AG20443 (cell line): ENCODE measurements around the gene BGN.

ENCODE experiments used
- DNase-seq: peaks from one replicate; pipeline ENCODE4 v3.0.0; 2012; ENCODE audit warnings: low spot score, mixed read lengths

BGN gene

DNA sequence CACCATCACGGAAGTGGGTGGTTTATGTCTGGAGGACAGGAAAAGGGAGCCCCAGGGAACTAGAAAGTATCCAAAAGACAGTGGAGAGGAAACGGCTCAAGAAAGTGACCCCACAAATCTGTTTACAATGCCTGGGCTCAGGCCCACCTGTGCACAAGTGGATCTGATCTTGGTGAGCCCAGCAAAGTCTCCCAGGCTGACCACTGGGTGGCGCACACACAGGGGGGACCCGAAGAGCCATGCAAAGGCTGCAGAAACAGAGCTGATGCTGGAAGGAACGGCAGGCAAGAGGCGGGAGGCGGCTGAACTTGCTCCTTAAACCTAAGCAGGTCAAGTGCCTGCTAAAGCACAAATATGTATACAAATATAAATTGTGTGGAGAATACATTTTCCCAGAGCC is 34.0 kb upstream of the BGN start:
- DNase-seq = peak; percentile 58

DNA sequence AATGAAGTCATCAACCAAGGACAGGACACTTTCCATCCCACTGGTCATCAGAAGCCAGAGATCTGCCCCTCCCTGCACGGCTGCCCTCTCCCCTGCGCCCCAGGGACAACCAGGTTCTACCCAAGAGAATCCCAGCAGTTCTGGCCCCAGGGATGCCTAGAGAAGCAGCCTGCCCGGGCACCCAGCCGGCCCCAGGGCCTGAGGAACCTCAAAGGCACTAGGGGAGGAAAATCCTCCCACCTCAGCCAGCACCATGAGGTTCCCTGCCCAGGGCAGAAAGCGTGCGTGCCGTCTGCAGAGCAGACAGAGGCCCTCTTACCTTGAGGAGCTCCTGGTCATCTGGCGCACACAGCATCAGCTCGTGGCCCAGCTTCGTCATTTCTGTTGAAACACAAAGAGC is 32.5 kb upstream of the BGN start:
- no peak for DNase-seq

DNA sequence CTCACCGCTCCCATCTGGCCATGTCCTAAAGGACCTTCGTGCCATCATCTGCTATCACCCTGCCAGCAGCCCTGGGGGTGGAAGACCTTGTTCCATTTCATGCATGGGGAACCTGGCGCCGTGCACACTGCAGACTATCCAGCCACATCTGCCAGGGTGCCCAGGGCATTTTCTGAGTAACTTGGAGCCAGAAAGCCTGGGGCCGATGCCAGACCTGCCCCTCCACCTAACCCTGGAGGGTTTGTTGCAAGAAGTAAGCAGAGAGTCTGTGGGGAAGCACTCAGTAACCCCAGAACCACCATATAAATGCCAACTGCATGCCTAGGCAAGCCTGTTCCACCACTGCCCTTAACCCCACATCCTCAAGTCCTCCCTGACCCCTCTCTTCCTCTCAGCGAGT is 31.7 kb upstream of the BGN start:
- DNase-seq = no peak

DNA sequence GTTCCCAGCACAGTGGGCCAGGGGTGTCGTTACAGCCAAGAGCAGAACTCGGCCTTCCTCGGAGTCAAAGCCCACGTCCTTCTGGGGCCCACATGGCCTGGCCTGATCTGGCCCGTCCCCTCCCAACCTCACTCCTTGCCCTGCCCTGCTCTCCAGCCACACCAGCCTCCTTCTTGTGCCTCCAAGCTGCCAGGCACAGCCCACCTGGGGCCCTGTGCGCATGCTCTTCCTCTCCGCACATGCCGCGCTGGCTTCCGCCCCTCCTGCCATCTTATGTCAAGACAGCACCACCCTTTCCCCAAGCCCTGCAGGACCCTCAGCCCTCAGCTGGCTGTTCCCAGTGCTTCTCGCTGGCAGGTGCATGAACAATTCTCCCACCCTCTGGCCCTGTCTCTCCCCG is 31.2 kb upstream of the BGN start:
- no peak for DNase-seq

DNA sequence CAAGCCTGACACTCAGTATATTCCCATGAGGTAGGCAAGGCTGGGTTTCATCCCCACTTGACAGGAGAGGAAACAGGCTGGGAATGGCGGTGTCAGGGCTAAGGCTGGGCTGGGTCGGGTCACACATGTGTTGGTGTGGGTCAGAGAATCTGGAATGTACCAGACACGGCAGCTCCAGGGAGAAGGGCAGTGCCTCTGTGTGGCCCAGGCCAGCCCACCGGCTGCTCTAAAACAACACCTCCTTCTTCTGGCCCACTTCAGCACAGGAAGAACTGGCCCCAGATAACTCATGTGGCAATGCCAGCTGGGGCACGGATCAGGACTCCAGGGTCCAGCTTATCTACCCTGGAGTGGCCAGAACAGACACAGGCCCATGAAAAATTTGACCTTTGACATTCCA is 30.7 kb upstream of the BGN start:
- DNase-seq = no peak

DNA sequence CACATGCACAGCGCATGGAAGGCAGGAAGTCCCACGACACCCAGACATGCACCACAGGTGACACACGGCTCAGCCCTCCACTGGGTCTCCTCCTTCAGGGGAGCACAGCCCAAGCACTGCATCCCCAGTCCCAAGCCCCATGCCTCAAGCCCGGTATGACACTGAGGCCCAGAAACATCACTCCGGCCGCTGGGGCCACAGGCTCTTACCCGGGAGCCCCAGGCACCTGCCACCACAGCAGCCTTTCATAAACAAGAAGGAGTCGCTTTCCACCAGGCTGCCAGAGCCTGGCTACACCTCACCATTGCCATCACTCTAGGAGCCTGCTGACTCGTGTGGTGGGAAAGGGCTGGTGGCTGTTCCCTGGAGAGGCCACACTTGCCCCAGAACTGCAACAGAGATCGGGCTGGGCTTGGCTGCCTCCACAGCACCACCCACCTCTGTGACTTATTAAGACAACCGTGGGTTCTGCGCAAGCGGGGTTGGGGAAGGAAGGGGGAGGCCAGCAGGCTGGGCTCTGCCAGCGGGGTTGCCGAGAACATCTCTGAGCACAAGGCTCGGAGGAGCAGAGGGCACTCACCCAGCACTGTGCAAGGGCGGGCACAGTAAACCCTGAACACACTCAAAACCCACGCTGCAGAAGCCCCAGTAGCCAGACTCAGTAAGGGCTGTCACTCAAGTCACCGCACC is 28.9 kb upstream of the BGN start:
- no peak for DNase-seq

DNA sequence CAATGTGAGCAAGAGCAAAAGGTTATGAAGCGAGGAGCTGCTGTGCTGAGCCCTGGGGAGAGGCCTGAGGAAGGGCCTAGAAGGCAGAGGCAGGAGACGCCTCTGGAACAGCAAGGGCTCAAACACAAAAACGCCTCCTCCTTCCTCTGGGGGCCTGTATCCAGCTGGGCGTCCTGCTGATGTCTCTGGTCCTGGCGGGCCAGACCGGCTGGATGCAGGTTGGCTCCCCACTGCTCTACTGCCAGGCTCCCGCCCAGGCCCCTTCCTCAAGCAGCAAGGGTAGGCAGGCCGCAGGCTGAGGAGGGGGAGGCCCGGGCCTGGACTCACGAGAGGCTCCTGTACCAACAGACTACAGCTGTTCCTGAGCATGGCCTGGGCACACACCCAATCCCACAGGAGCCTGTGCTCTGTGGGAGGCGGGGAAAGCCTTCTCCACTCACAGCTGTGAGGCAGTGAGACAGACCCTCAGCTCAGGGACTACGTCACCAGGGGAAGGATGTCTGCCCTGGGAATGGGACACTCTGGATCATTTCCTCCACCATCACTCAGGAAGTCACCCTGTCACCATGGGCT is 26.7 kb upstream of the BGN start:
- DNase-seq = no peak

DNA sequence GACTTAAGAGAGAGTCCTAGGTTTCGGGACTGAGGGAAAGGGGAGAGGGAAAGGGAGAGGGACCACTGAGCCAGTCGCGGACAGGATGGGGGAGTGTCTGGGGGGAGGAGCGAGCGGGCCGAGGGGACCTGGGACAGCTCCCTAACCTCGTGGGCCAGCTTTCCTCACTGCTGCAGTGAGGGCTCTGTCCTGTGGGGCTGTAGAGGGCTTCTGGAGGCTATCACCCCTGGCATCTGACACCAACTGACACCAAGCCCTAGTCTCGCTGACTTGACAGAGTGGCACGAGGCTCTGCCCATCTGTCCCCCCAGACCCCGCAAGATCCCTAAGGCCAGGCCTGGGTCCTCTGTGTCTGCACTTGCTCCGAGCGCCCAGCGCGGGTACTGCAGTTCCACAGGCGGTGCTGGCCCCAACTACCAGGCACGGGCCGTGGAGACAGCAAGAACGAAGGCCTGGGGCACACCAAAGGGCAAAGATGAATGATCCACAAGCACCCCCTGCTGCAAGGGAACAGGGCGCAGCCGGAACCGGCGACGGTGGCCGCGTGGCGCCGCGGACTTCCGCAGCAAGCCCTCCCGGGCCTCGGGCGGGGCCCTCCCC is 24.9 kb upstream of the BGN start:
- peak; percentile 42 for DNase-seq

DNA sequence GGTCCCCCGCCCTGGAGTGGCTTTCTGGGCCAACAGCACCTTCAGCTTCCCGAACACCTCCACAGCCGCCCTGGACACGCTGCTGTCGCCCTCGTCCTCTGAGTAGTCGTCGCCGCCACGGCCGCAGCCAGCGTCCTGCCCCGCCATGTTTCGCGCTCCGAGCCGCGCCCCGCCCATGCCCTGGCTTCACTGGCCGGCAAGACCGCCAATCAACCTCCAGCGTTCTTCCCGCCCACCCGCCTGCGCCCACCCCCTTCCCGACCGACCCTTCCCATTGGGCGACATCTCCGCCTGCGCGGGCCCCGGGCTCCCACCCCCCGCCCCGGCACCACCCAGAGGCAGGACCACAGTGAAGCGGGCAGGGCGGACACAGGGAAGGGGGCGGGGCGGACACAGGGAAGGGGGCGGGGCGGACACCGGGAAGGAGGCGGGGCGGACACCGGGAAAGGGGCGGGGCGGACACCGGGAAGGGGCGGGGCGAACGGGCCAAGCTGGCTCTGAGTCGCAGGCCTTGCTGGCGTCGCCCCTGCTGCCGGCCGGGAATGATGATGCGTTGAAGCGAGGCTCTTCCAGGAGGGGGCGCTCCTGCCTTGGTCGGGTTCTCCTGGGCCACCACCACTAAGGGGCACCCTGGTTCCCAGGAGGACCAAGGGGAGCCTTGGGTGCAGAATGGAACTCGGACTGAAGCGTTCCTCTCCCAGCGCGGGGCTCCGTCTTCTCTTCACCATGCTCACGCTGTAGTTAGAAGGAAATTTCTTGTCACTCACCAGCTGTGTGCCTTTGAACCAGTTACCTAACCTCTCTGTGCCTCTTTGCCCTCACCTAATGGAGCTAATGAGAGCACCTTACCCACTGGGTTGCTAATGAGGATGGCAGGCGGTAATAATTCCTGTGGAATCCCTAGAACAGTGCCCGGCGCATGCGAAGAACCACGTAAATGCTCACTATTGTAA is 24.1 kb upstream of the BGN start, which contains the start of gene HAUS7:
Gene HAUS7 (minus strand): TSS at position 166 of the 953 bp plus-strand sequence. CDS start 19 bp downstream, at position 147.
- peak; percentile 94 for DNase-seq

DNA sequence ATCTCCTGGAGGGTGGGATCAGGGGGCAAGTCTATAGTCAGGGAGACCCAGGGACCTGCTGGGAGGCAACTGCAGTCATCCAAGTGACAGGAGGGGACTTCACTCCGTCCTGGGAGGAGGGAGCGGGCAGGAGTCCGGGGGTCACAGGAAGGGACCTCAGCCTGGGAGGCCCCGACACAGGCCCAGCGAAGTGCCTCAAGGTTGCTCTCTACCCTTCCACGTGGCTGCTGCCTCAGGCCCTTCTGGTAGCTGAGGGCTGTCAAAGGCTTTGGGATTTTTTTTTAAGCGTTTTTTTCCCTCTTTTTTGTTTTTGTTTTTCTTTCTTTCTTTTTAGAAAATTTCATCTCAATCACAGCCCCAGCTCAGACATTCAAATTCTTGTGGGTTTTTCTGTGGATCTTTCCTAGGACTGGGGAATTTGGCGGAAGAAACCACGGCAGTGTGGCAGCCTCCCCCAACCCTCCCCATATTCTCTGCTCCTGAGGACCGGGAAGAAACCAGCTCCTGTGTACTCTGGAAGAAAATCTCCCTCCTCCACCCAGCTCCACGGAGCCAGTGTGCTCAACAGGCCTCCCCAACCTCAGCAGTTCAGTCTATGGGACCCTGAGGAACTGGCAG is 23.0 kb upstream of the BGN start:
- no peak for DNase-seq

DNA sequence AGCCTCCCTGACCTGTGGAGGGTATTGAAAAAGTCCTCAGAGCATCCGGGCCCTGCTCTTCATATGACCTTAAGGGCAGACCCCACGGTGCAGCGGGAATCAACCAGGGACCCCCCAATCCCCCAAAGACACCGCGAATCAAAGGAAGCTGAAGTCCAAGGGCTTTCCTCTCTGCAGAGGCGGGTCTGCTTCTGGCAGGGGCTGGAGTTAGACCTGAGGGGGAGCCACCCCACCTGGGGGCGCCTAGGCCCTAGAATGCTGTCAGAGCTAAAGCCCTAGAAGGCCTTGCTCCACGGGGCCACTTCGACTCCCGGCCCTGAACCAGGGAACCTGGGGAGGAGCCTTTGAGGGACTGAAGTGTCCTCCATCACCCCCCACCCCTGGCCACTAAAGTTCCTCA is 21.7 kb upstream of the BGN start:
- no peak for DNase-seq

DNA sequence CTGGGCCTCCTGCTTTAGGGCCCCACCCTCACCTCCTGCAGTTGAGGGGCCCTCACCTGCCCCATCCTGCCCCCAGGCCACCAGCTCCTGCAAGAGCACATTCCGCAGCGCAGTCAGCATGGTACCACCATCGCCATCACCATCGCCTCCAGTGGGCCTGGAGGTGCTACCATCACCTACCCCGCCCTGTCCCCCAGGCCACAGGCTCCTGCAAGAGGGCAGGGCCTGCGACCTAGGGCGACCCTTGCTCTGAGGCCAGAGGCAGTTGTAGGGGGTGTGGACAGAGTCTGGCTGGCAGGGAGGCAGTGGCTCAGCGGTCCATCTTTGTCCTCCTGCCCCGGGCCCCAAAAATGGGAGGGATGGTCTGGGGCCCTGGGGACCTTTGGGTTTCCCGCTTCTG is 20.5 kb upstream of the BGN start:
- no peak for DNase-seq

DNA sequence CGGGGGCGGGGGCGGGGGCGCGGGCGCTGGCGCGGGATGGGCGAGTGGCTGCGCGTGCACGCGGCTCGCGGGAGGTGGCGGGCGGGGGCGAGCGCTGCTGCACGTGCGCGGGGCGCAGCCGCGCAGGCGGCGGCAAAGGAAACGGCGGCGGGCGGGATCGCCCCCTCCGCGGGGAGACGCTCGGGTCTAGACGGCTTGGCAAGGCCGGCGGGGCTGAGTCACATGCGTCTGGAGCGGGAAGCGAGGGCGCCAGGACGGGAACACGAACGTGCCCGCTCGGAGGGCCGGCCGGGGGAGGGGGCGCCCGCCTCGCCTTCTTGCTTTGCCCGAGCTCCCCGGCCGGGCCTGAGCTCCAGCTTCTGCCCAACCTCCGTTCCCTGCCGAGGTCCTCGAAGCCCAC is 20.1 kb upstream of the BGN start:
- peak; percentile 67 for DNase-seq

DNA sequence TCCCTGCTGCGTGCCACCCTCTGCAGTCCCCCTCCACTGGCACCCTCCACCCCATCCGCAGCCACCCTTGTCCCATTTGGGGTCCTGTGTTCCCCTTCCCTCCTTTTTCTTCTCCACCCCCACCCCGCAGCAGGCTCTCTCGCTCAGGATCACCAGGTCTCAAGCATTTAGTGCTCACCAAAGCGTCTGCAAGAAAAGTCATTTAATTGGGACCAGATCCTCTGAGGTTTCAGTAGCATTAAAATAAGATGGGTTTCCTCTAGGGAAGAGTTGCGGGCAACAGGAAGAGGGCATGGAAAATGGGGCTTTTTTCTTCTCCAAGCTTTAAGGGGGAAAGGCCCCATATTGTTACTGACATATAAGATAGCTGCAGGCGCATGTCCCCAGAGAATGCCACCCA is 19.5 kb upstream of the BGN start:
- DNase-seq = no peak

DNA sequence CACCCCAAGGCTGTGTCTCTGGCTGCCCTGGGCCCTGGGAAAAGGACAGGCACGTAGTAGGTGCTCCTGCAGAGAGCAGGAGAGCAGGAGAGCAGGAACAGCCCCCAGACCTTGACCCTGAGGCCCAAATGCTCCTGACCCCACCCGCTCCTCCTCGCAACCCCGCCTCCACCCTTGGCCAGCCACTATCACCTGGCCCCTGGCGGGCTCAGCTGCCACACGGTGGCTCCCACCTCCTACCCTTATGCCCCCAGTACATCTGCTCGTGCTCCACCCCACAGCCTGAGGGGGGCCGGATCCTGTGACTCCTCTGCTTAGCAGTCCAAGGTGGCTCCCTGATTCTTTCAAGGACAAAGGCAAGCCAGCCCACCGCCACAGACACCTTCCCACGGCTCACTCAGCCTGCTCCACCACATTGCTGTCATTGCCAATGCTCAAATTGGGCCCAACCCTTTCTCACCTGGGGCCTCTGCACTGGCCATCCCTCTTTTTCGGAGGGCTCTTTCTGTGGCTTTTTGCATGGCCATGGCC is 19.0 kb upstream of the BGN start:
- DNase-seq = no peak

DNA sequence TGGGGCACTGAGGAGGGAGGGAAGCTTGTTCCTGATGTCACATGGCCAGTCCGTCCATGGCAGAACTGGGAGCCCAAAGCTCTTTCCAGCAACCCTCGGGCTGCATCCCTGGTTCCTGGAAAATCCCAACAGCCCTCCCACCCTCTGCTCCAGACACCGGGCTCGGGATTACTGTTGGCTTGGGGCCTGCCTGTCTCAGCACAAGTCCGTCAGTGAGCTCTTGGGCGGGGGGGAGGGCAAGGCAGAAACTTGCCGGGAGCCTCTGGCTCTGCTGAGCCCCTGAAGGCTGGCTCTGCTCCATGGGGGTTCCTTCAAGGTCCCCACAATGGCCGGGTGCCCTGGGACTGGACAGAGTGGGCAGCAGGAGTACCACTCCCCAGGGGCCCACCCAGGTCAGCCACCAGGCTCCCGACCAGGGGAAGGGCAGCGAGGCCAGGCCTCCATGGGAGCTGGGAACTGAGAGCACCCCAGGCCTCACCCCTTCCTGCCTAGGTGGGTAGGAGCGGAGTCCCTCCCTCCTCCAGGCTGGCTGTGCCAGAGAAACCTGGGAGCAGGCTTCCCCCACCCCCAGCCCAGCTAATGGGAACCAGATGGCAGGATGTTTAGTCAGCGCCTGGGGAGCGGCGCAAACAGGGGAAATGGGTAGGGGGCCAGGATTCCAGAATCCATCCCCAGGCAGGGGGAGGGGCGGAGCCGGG is 18.0 kb upstream of the BGN start:
- peak; percentile 50 for DNase-seq

DNA sequence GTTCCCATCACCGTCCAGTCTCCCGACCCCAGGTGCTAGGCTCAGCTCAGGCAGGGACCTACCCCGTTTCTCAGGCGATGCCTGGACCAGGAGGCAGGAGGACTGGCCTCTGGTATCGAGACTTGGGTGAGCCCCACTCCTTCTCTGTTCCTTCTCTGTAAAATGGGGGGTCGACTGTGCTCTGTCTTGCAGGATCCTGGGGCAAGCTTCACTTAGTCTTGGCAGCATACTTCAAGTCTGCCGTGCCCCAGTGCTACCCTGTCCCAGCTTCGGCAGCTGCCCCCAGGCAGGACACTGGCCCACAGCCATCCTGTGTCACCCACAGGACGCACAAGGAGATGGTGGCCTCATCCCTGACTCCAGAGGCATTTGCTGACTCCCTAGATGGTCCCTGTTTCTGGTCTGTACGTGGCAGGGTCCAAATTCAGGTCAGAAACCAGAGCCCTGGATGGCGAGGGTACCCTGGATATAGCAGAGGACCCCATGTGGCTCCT is 17.4 kb upstream of the BGN start:
- no peak for DNase-seq

DNA sequence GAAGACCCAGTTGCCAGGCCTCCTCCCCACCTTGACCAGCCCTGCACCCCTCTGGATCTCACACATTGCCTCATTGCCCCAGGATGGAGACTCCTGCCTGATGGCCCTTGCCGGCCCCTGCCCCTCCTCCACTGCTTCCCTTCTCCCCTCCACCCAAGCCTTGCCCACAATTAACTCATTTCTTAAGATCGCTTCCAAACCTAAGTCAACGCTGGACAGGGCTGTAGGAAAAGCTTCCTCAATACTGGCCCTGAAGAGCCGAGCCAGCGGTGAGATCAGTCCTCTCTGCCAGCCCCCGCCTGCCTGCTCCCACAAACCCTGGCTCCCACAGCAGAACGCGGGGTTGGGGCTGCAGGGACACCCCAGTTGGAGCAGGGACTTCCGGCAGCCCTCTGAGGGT is 16.9 kb upstream of the BGN start:
- DNase-seq = peak; percentile 52

DNA sequence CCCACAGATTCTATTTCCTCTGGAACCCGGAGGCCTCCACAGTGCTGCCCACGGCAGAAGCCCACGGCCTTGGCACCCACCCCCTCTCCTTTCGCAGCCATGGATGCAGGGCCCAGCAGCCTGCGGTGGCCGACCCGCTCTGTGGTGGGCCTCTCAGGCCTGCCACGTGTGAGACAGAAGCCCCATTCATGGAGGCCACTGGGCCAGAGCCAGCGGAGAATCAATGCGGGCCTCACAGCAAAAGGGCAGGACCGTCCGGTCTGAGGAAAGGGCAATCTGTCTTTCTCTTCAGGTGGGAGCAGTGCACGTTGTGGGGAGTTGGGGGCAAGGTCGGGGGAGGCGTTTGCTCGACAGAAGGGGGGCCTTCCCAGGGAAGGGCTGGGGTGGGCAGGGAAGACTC is 16.0 kb upstream of the BGN start:
- no peak for DNase-seq

DNA sequence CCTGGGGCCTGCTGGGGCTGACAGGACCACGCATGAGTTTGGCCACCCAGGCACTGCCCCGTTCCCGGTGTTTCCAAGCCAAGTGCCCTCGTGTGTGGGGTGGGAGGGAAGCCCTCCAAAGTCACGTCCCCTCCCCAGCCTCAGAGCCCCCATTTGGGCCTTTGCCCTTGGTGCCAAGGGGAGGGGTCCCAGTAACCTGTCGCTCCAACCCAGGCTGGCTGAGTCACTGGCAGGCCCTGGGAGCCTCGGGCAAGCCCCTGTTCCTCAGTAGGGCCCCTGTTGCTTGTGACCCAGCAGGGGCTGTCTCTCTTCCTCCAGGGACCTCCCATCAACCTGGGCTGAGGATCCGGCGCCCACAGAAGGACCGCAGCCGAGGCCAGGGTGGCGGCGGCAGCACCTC is 13.7 kb upstream of the BGN start:
- no peak for DNase-seq

DNA sequence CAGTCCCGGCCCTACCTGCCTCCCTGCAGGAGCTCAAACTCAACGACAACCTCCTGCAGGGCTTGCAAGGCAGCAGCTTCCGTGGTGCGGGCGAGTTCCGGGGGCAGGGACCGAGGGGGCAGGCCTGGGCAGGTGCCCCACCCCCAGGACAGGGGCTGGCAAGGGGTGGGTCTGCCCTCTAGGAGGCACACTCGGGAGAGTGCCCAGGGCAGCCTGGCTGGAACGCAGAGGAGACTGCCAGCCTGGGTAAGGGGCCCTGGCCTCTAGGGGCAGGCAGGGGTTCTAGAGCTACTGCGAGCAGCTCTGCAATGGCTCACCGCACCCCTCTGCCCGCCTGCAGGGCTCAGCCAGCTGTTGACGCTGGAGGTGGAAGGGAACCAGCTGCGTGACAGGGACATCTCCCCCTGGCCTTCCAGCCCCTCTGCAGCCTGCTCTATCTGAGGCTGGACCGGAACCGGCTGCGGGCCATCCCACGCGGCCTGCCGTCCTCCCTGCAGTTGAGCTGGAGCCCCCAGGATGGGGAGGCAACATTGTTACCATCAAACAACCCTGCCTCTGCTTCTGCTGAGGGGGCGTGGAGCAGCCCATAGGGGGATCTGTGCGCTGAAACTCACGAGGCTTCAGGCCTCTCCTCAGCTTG is 12.3 kb upstream of the BGN start:
- no peak for DNase-seq
